Transverse colon (tissue), 4 donors: Measurements from ENCODE around the gene DHRS4. TPM values are rescaled to one million over a fixed set of nuclear protein-coding genes. Genes with fewer than 3 reads are reported as not detected.

Experiments
- DNase-seq: peaks from one replicate; pipeline ENCODE4 v3.0.0-alpha.2; 2019
- H3K27ac ChIP-seq, 4 donors: fragments of 200-600 bp; sonication (generic); 2 replicates each; pipeline ENCODE4 v1.5.1; 2016 to 2018; ENCODE audit warnings: inconsistent platforms in 4 of 4
- H3K27me3 ChIP-seq: fragments of 200-600 bp; sonication (generic); 2 replicates; pipeline ENCODE4 v1.5.1; 2017; ENCODE audit warnings: inconsistent platforms
- H3K36me3 ChIP-seq, 4 donors: fragments of 200-600 bp; sonication (generic); 2 replicates each; pipeline ENCODE4 v1.5.1; 2017 to 2019; ENCODE audit warnings: inconsistent platforms in 4 of 4
- H3K4me1 ChIP-seq, 4 donors: fragments of 200-600 bp; sonication (generic); 2 replicates each; pipeline ENCODE4 v1.5.1; 2017 to 2020; ENCODE audit warnings: inconsistent platforms in 4 of 4
- H3K4me3 ChIP-seq, 4 donors: fragments of 200-600 bp; sonication (generic); 1 replicate in 1 of 4; 2 replicates in 3 of 4; pipeline versions ENCODE4 v1.5.1 to v1.6.1; 2017 to 2019; ENCODE audit warnings: inconsistent platforms in 4 of 4
- H3K9me3 ChIP-seq, 2 donors: fragments of 200-600 bp; sonication (generic); 2 replicates each; pipeline ENCODE4 v1.5.1; 2017 to 2019; ENCODE audit warnings: inconsistent platforms in 2 of 2
- CTCF ChIP-seq, 5 experiments: fragments of 200-600 bp in 3 of 5; fragments of 450-650 bp in 2 of 5; sonication (generic) in 3 of 5; IDR thresholded peaks; 1 replicate in 2 of 5; 2 replicates in 3 of 5; pipeline ENCODE4 v1.5.1; 2016 to 2017; ENCODE audit warnings: antibody characterized with exemption in 5 of 5, inconsistent platforms in 3 of 5, mild to moderate bottlenecking in 2 of 5, moderate library complexity in 1 of 5
- EP300 ChIP-seq: sonication (generic); formaldehyde crosslinking; IDR thresholded peaks from one replicate; pipeline ENCODE4 v1.6.1; 2017; ENCODE audit warnings: antibody characterized with exemption, low read depth
- POLR2A ChIP-seq: fragments of 450-650 bp; IDR thresholded peaks from one replicate; pipeline ENCODE4 v1.6.1; 2016; ENCODE audit warnings: antibody characterized with exemption, mild to moderate bottlenecking, moderate library complexity
- POLR2AphosphoS5 ChIP-seq, 3 donors: sonication (generic); formaldehyde crosslinking; IDR thresholded peaks; one replicate each; pipeline ENCODE4 v1.6.1; 2016; ENCODE audit warnings: antibody characterized with exemption in 3 of 3
- WGBS, 2 donors: methylation state at CpG; one replicate each; pipeline ENCODE4 v1.1.5; 2018; ENCODE audit warnings: low coverage in 1 of 2; 5-methylcytosine and 5-hydroxymethylcytosine counted together
- in situ Hi-C, 4 donors: fragments of 200-750 bp; cut with MboI; loops; one replicate each; pipeline versions ENCODE4 v1.15.0 to v1.15.1; 2017; ENCODE audit warnings: low sequenced_read_pairs in 3 of 4, low pct_ligation_motif_present in 1 of 4, low pct_unique_long_range_greater_than_20kb in 1 of 4
- intact Hi-C: fragments of 100-400 bp; cut with DNase I; formaldehyde crosslinking; loops from one replicate; pipeline ENCODE4 v1.15.1; 2023; ENCODE audit warnings: low total_unique reads
- total RNA-seq, 4 donors: library from RNA; depleted of rRNA; stranded (reverse); fragments of >200 nt; gene quantifications; one replicate each; pipeline ENCODE4 v1.1.0, GENCODE V29; 2016

DHRS4 gene
- total RNA-seq, 4 donors from 2014 or later: 29.9 to 54.9 (median 42.6) TPM

GRCh38 chr14:23931721-23932289, 21.8 kb upstream of the DHRS4 start:
- intact Hi-C loops: no loop called here
- no peaks in the 10 kb centered on the region for H3K9me3 ChIP-seq
- WGBS, 2 donors: 74 to 81% methylated on average over 6 of the region's 6 CpGs
- no peaks in the 10 kb centered on the region for H3K27me3 ChIP-seq
- H3K27ac ChIP-seq: no peak overlapping the region
- no peak for DNase-seq
- H3K4me3 ChIP-seq: no peak overlapping the region
- TF ChIP-seq POLR2A: no peak
- TF ChIP-seq POLR2AphosphoS5 (IDR thresholded peaks at IDR 0.05): no peak
- TF ChIP-seq EP300: no peak
- no peak for TF ChIP-seq CTCF (IDR thresholded peaks at IDR 0.05)
- in situ Hi-C loops: loop anchor here in 2 of 4 donors (25.0 kb wide), 1 partner anchor 295 kb away; the partner anchor contains the start of gene DHRS2 (in 2 of the 2)
- H3K4me1 ChIP-seq: peaks cover 0 to 12% (median 0%) of the 10 kb centered on the region in 4 donors
- no peaks in the 10 kb centered on the region for H3K36me3 ChIP-seq

GRCh38 chr14:23932639-23933038, 20.9 kb upstream of the DHRS4 start:
- Histone ChIP-seq H3K27me3 (no peaks in the 10 kb centered on the region), H3K4me3 (no peak overlapping the region), H3K27ac (no peak overlapping the region), H3K9me3 (no peaks in the 10 kb centered on the region), H3K36me3 (no peaks in the 10 kb centered on the region), H3K4me1 (peaks cover 0 to 12% (median 0%) of the 10 kb centered on the region in 4 donors)
- WGBS, 2 donors: 85 to 86% methylated on average over 3 of the region's 3 CpGs
- DNase-seq: no peak
- intact Hi-C loops (no loop called here), in situ Hi-C loops (loop anchor here in 2 of 4 donors (25.0 kb wide), 1 partner anchor 295 kb away; the partner anchor contains the start of gene DHRS2 (in 2 of the 2))
- no peak for TF ChIP-seq POLR2A
- no peak for TF ChIP-seq EP300
- TF ChIP-seq POLR2AphosphoS5 (IDR thresholded peaks at IDR 0.05): no peak
- TF ChIP-seq CTCF (IDR thresholded peaks at IDR 0.05): no peak

GRCh38 chr14:23933108-23933741, 20.3 kb upstream of the DHRS4 start:
- in situ Hi-C loops: loop anchor here in 2 of 4 donors (25.0 kb wide), 1 partner anchor 296 kb away; the partner anchor contains the start of gene DHRS2 (in 2 of the 2)
- WGBS, 2 donors: 79 to 80% methylated on average over 1 to 4 of the region's 4 CpGs

More at GRCh38 chr14:23933108-23933741, 20.3 kb upstream of the DHRS4 start:
- Histone ChIP-seq H3K4me1 (peaks cover 0 to 12% (median 0%) of the 10 kb centered on the region in 4 donors), H3K9me3 (no peaks in the 10 kb centered on the region), H3K36me3 (no peaks in the 10 kb centered on the region), H3K27me3 (no peaks in the 10 kb centered on the region), H3K27ac (no peak overlapping the region), H3K4me3 (no peak overlapping the region)
- intact Hi-C loops: no loop called here
- TF ChIP-seq POLR2AphosphoS5 (IDR thresholded peaks at IDR 0.05) (no peak), POLR2A (no peak), CTCF (IDR thresholded peaks at IDR 0.05) (no peak), EP300 (no peak)
- DNase-seq: no peak
